ENCODE measurements around the gene SSU72. TPM values are rescaled to one million over a fixed set of nuclear protein-coding genes. Genes with fewer than 3 reads are reported as not detected.
"Not testable (repeated sequence)": the region's sequence is repeated elsewhere in the genome, so short reads cannot be mapped to it uniquely, and the experiment has no call there.

Gene SSU72
- total and polyA plus RNA-seq, 4 donors = 35.4 to 57.4 (median 44.3) TPM

DNA sequence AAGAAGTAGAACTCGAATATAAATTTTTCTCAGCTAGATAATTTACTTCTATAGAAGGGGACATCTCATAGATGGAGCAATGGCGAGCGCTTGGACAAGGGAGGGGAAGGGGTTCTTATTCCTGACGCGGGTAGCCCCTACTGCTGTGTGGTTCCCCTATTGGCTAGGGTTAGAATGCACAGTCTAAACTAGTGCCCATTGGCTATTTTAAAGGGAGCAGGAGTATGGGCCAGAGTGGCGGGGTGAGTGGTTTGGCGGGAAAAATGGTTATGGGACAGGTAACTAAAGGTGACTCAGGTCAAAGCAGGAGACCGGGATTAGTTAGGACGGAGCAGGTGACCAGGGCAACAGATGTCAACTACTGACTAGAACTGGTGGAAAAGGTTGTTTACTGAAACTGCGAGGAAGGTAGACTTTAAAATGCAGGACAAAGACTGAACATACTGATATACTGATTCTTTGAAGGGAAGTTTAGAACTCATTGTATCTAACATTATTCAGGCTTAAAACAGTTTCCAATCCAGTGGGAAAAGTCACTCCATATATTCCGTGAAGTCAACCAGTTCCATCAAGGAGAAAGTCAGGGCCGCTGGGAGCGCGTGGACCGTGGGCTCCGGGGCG lies 63.6 kb downstream of the SSU72 start:
- H3K9me3 ChIP-seq (ENCODE audit: control insufficient read depth in 4 of 4, low read length in 3 of 4) = no peaks in the 10 kb centered on the region
- DNase-seq (ENCODE audit: low spot score) = no peak
- H3K27me3 ChIP-seq (ENCODE audit: control insufficient read depth in 4 of 4, insufficient read depth in 4 of 4, low read length in 3 of 4) = no peaks in the 10 kb centered on the region
- TF ChIP-seq RXRA (IDR thresholded peaks at IDR 0.05) (no peak), CTCF (IDR thresholded peaks at IDR 0.05; ENCODE audit: low read depth, low read length, missing input control) (no peak), GABPA (IDR thresholded peaks at IDR 0.05 in 1 of 2, conservative IDR thresholded peaks at IDR 0.05 in 1 of 2) (no peak), NR2F2 (IDR thresholded peaks at IDR 0.05) (no peak), TAF1 (conservative IDR thresholded peaks at IDR 0.05) (no peak), FOXA1 (IDR thresholded peaks at IDR 0.05) (no peak), YY1 (IDR thresholded peaks at IDR 0.05) (no peak), HNF4A (conservative IDR thresholded peaks at IDR 0.05) (no peak), SP1 (IDR thresholded peaks at IDR 0.05) (no peak)
- TF ChIP-seq, protein P1, sequence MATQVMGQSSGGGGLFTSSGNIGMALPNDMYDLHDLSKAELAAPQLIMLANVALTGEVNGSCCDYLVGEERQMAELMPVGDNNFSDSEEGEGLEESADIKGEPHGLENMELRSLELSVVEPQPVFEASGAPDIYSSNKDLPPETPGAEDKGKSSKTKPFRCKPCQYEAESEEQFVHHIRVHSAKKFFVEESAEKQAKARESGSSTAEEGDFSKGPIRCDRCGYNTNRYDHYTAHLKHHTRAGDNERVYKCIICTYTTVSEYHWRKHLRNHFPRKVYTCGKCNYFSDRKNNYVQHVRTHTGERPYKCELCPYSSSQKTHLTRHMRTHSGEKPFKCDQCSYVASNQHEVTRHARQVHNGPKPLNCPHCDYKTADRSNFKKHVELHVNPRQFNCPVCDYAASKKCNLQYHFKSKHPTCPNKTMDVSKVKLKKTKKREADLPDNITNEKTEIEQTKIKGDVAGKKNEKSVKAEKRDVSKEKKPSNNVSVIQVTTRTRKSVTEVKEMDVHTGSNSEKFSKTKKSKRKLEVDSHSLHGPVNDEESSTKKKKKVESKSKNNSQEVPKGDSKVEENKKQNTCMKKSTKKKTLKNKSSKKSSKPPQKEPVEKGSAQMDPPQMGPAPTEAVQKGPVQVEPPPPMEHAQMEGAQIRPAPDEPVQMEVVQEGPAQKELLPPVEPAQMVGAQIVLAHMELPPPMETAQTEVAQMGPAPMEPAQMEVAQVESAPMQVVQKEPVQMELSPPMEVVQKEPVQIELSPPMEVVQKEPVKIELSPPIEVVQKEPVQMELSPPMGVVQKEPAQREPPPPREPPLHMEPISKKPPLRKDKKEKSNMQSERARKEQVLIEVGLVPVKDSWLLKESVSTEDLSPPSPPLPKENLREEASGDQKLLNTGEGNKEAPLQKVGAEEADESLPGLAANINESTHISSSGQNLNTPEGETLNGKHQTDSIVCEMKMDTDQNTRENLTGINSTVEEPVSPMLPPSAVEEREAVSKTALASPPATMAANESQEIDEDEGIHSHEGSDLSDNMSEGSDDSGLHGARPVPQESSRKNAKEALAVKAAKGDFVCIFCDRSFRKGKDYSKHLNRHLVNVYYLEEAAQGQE (IDR thresholded peaks at IDR 0.05) = no peak
- TF ChIP-seq, protein P2, sequence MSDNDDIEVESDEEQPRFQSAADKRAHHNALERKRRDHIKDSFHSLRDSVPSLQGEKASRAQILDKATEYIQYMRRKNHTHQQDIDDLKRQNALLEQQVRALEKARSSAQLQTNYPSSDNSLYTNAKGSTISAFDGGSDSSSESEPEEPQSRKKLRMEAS (IDR thresholded peaks at IDR 0.05) = no peak
- TF ChIP-seq, protein P3, sequence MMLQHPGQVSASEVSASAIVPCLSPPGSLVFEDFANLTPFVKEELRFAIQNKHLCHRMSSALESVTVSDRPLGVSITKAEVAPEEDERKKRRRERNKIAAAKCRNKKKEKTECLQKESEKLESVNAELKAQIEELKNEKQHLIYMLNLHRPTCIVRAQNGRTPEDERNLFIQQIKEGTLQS (IDR thresholded peaks at IDR 0.05) = no peak
- peak overlapping the region; percentile 49 to 63 for H3K9ac ChIP-seq (ENCODE audit: low read depth in 1 of 2, low read length in 2 of 2)
- peak overlapping the region; percentile 89 to 92 for H3K27ac ChIP-seq (ENCODE audit: low read depth in 1 of 2, low read length in 2 of 2)
- H3K4me1 ChIP-seq (ENCODE audit: control insufficient read depth in 4 of 4, insufficient read depth in 4 of 4, low read length in 3 of 4) = peaks cover 6 to 23% (median 18%) of the 10 kb centered on the region in 4 donors
- H3K4me3 ChIP-seq (ENCODE audit: low read depth in 1 of 3, low read length in 3 of 3) = peak overlapping the region; percentile 76 to 97 (median 89)
- H3K36me3 ChIP-seq (ENCODE audit: control insufficient read depth in 4 of 4, insufficient read depth in 3 of 4, low read depth in 1 of 4, low read length in 3 of 4) = no peaks in the 10 kb centered on the region
- WGBS = 15% methylated on average over 17 of the region's 17 CpGs

DNA sequence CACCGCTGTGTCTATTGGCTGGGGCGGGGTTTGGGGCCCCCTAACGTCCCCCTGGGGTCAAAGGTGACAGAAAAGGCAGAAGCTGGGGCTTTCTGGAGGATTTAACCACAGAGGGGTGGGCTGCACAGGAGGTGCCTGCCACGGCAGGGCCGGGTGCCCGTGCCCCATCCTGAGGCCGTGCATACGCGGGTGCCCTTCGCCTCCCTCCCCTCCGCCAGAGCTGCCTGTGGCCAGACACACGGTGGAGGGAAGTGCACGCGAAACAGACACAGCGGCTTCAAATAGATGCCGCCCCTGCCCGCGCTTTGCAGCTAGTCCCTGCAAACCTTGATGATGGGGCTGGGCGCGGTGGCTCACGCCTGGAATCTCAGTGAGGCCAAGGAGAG lies 65.2 kb downstream of the SSU72 start:
- not testable (repeated sequence) for H3K36me3 ChIP-seq (ENCODE audit: control insufficient read depth in 4 of 4, insufficient read depth in 3 of 4, low read depth in 1 of 4, low read length in 3 of 4); H3K9ac ChIP-seq (ENCODE audit: low read depth in 1 of 2, low read length in 2 of 2); H3K9me3 ChIP-seq (ENCODE audit: control insufficient read depth in 4 of 4, low read length in 3 of 4); H3K27me3 ChIP-seq (ENCODE audit: control insufficient read depth in 4 of 4, insufficient read depth in 4 of 4, low read length in 3 of 4); DNase-seq (ENCODE audit: low spot score); H3K27ac ChIP-seq (ENCODE audit: low read depth in 1 of 2, low read length in 2 of 2); H3K4me3 ChIP-seq (ENCODE audit: low read depth in 1 of 3, low read length in 3 of 3)
- WGBS = 82% methylated on average over 17 of the region's 21 CpGs
- peaks cover 9 to 28% (median 16%) of the 10 kb centered on the region in 4 donors for H3K4me1 ChIP-seq (ENCODE audit: control insufficient read depth in 4 of 4, insufficient read depth in 4 of 4, low read length in 3 of 4)

DNA sequence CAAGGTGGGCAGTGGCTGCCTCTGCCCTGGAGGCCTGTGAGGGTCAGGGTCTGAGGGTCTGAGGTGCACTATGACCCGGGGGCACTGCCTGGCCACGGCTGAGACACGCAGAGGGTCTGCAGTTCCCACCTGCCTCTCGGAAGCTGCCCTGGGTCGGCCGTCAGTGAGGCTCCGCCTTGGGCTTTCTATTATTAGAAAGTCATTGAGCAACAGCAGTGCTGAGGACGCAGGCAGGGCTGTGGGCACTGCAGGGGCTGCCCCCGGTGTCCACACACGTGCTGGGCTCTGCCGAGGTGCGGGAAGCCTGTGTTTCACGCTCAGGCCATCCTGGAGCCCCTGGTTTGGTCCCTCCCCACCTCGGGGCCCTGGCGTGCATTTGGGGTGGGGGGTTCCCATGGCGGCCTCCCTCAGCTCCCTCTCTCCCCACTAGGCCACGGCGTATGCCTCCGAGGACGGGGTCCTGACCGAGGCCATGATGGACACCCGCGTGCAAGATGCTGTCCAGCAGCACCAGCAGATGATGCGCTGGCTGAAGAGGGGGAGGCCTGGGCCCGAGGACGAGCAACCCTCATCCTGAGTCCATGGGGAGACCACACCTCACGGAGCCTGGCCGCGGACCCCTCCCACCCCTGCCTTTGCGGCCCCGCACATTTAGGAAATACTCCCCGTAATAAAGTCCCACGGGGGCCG lies 65.7 kb downstream of the SSU72 start:
- WGBS = 67% methylated on average over 31 of the region's 34 CpGs
- H3K4me3 ChIP-seq (ENCODE audit: low read depth in 1 of 3, low read length in 3 of 3); H3K36me3 ChIP-seq (ENCODE audit: control insufficient read depth in 4 of 4, insufficient read depth in 3 of 4, low read depth in 1 of 4, low read length in 3 of 4); H3K27ac ChIP-seq (ENCODE audit: low read depth in 1 of 2, low read length in 2 of 2); H3K9ac ChIP-seq (ENCODE audit: low read depth in 1 of 2, low read length in 2 of 2); H3K27me3 ChIP-seq (ENCODE audit: control insufficient read depth in 4 of 4, insufficient read depth in 4 of 4, low read length in 3 of 4); H3K9me3 ChIP-seq (ENCODE audit: control insufficient read depth in 4 of 4, low read length in 3 of 4); DNase-seq (ENCODE audit: low spot score): not testable (repeated sequence)
- peaks cover 9 to 28% (median 16%) of the 10 kb centered on the region in 4 donors for H3K4me1 ChIP-seq (ENCODE audit: control insufficient read depth in 4 of 4, insufficient read depth in 4 of 4, low read length in 3 of 4)

All from liver (tissue), 9 donors.